ENCODE data around the gene IDH3B. TPM values are rescaled to one million over a fixed set of nuclear protein-coding genes. Genes with fewer than 3 reads are reported as not detected.

The IDH3B gene
- total and polyA plus RNA-seq, 2 of the 8 experiments (the other 6 are each of a cell fraction or from before 2014, with no cell fraction given): 110 to 167 TPM

- H3K14ac ChIP-seq (ENCODE audit: insufficient read length): no peak overlapping the region
- no peak overlapping the region for H2BK5ac ChIP-seq (ENCODE audit: low read depth, low read length)
- peaks cover 10% of the 10 kb centered on the region for H3K23me2 ChIP-seq (ENCODE audit: low read depth, low read length)
- H3K4ac ChIP-seq (replicated peaks; ENCODE audit: insufficient read length, low read depth, low read length): no peak overlapping the region
- no peak overlapping the region for H2AK5ac ChIP-seq (ENCODE audit: low read depth, low read length)
- H3K56ac ChIP-seq (replicated peaks; ENCODE audit: insufficient read length, low read depth, low read length): no peak overlapping the region
- no peak overlapping the region for H3K18ac ChIP-seq (ENCODE audit: extremely low read depth, low read length)
- ChIA-PET POLR2A (ENCODE audit: partially characterized antibody) (interaction anchor here (0.7 to 28.5 kb wide), 9 partner anchors 8 to 190 kb away, joined by 3 to 463 read pairs (median 6); partner anchors contain the start of genes IDH3B, NOP56 and SNRPB), CTCF (ENCODE audit: partially characterized antibody) (interaction anchor here (0.6 to 2.1 kb wide), 3 partner anchors 31 to 641 kb away, joined by 3 to 5 read pairs (median 3); no protein-coding TSS in a partner anchor)
- no peak overlapping the region for H3K4me3 ChIP-seq (ENCODE audit: extremely low read depth in 1 of 4, insufficient read depth in 2 of 4, low read depth in 3 of 4, low read length in 4 of 4)
- peaks cover 0 to 5% (median 3%) of the 10 kb centered on the region in 4 experiments; a peak in 5 of 7 replicates for H3K4me1 ChIP-seq (replicated peaks in 1 of 4; ENCODE audit: control insufficient read depth in 3 of 4, insufficient read depth in 4 of 4, low read length in 3 of 4)
- TF ChIP-seq KDM5A (IDR thresholded peaks at IDR 0.05; ENCODE audit: low read length): no peak
- TF ChIP-seq CHD1 (IDR thresholded peaks at IDR 0.05; ENCODE audit: low read depth, low read length): no peak
- TF ChIP-seq POLR2AphosphoS5 (IDR thresholded peaks at IDR 0.05; ENCODE audit: low read depth, low read length): peak; percentile 56
- H3K9me3 ChIP-seq (ENCODE audit: insufficient read depth in 2 of 2, low read depth in 1 of 2, low read length in 1 of 2): no peaks in the 10 kb centered on the region
- WGBS, 2 experiments (ENCODE audit: extremely low coverage in 1 of 2, insufficient coverage in 1 of 2, insufficient read length in 1 of 2, insufficient replicate concordance in 2 of 2, low coverage in 1 of 2, low lambda C conversion rate in 2 of 2, missing lambda C conversion rate in 1 of 2): 95% methylated on average over 5 of the region's 5 CpGs; no CpG with 5 or more reads in 1 of the 2 experiments
- peaks cover 40 to 49% of the 10 kb centered on the region in 2 experiments for H4K20me1 ChIP-seq (replicated peaks in 1 of 2; ENCODE audit: control insufficient read depth in 1 of 2, insufficient read depth in 2 of 2, low read length in 2 of 2)
- no peak overlapping the region for H2BK12ac ChIP-seq (ENCODE audit: low read depth, low read length)
- FAIRE-seq (no peak), DNase-seq (ENCODE audit: low read depth in 1 of 2, low spot score in 2 of 2) (no peak)
- H4K91ac ChIP-seq (replicated peaks; ENCODE audit: insufficient read length, low read length): no peak overlapping the region
- no peak overlapping the region for H3K4me2 ChIP-seq (ENCODE audit: insufficient read depth in 1 of 2, low read depth in 2 of 2, low read length in 2 of 2)
- H2BK15ac ChIP-seq (ENCODE audit: low read length): no peak overlapping the region
- no peak overlapping the region for H2BK120ac ChIP-seq (replicated peaks; ENCODE audit: low read depth, low read length)
- H3K79me1 ChIP-seq (ENCODE audit: low read depth, low read length): peaks cover 9% of the 10 kb centered on the region
- no peak overlapping the region for H4K5ac ChIP-seq (ENCODE audit: insufficient read length, low read depth, low read length)
- H3K9ac ChIP-seq (replicated peaks in 1 of 4; ENCODE audit: extremely low read depth in 1 of 4, low read depth in 3 of 4, low read length in 3 of 4): no peak overlapping the region
- no peaks in the 10 kb centered on the region for H3K27me3 ChIP-seq (replicated peaks in 1 of 4; ENCODE audit: control insufficient read depth in 3 of 4, extremely low read depth in 1 of 4, insufficient read depth in 3 of 4, low read length in 3 of 4)
- peaks cover 21 to 34% of the 10 kb centered on the region in 2 experiments for H3K79me2 ChIP-seq (ENCODE audit: control insufficient read depth in 1 of 2, insufficient read depth in 2 of 2, low read length in 2 of 2)
- peaks cover 41 to 90% (median 68%) of the 10 kb centered on the region in 4 experiments for H3K36me3 ChIP-seq (ENCODE audit: control insufficient read depth in 2 of 4, insufficient read depth in 4 of 4, low read length in 3 of 4)
- H3K23ac ChIP-seq (ENCODE audit: insufficient read length): no peak overlapping the region
- H2AFZ ChIP-seq (ENCODE audit: low read length): no peak overlapping the region
- H3K27ac ChIP-seq (ENCODE audit: low read depth, low read length): no peak overlapping the region
- no peak overlapping the region for H2BK20ac ChIP-seq (ENCODE audit: low read length)
- no peak overlapping the region for H4K8ac ChIP-seq (ENCODE audit: extremely low read depth, insufficient read depth, low read length)
These were observed 6.8 kb downstream of the IDH3B start for GRCh38 chr20:2657241-2657640.

Data from H1 (cell line).